Measurements from ENCODE around the gene ZP1.

The ZP1 gene

DNA sequence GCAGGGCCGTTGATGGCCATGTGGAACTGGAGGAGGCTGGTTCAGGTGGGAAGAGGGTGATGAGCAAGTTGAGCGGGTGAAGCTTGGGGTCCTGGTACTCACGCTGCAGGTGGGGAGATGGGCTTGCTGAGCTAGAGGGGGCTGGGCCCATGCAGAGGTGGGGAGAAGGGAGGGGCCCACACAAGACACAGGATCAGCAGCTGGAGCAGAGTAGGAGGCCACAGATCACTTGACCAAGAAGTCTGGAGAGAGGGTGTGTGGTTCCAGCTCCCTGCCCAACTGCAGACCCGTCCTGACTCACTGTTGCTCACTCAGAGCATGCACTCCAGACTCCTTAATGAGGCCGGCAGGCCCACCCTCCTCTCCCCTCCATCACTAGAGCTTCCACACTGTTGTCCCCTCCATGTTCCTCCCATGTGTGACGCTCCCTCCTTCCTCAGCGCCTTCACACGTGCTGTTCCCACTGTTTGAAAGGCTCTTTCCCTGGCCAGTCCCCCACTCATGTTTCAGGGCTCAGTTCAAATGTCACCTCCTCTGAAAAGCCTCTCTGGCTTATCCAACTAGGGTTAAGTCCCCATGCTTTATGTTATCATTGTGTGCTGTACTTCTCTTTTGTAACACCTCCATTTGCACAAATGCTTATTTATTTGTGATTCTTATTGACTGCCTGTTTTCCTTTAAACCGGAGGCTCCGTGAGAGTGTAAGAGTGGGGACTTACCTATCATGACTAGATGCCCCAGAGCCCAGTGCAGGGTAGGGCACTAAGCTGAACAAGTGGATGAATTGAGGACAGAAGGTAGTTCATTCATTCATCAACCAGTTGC is 23.1 kb upstream of the ZP1 start:
- no peak for DNase-seq (ENCODE audit: low read depth)

DNA sequence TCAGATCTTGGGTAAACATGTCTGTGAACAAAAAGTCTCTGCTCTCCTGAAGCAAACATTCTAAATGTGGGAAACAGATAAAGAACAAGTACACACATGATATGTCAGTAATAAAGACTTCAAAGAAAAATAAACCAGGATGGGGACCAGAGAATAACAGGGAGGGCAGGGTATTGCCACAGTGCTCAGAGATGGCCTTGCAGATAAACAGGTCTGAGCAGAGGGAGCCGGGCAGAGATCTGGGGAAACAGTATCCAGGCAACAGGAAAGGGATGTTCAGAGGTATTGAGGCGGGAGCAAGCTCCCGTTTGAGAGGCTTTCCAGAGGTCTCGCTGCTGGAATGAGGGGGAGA is 22.5 kb upstream of the ZP1 start:
- DNase-seq (ENCODE audit: low read depth) = no peak

DNA sequence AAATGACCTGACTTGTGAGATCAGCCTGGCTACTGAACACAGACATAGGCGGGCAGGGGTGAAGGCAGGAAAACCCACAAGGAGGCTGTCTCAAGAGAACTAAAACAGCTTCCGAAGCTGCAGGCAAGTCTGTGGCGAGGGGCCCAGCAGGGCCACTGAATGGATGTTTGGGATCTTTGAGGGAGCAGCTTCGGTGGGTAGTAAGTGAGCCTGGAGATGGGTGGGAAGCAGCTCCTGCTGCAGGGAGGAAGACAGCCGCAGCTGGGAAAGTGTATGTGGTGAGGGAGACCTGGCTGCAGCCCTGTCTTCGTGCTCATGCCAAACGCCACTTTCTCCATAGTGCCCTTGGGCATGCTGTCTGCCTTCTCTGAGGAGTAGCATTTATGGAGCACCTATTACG is 22.0 kb upstream of the ZP1 start:
- no peak for DNase-seq (ENCODE audit: low read depth)

DNA sequence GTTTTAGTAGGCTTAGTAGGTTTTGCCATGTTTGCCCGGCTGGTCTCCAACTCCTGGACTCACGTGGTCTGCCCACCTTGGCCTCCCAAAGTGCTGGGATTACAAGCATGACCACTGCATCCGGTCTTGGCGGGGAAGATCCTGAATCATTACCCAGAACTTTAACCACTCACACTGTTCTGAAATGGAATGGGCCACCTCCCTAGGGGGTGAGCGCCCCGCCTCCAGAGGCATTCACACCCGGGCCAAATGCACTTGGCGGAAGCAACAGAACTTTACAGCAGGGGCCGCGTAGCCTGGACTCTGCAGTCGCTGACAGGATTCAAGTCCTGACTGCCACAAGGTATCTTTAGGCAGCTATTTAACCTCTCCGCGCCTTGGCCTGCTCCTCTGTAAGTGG is 20.1 kb upstream of the ZP1 start:
- no peak for DNase-seq (ENCODE audit: low read depth)

DNA sequence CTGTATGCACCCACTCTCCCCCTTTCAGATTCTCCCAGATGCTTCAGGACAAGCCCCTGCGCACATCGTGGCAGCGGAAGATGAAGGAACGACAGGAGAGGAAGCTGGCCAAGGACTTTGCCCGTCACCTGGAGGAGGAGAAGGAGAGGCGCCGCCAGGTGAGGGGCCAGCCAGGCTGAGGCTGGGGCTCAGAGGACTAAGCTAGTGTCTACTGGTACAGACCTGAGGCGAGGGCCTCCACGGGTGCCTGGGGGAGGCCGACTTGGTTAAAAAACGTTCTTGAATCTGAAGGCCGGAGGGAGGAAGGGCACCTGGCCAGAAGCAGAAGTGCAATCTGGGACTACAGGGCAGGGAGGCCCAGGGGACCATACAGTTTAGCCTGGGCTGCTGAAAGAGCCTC is 19.4 kb upstream of the ZP1 start:
- no peak for DNase-seq (ENCODE audit: low read depth)

DNA sequence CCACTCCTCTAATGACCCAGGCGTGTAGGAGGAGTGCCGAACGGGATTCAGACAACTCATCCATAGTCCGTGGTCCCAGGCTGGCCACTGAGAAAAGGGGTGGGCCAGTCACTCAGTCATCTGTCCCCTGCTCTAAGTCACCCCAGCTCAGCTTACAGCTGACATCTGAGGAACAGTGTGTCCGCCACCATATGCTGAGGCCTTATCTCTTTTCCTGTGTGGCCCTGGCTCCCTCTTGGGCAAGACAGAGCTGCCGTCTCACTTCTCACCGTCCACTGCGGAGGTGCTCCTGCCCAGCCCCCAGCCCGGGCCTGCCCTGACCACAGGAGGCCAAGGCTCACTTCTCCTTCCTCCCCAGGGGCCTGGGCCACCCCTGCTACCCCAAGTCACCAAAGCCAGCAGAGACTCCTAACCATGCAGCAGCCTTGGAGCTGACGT is 18.6 kb upstream of the ZP1 start:
- DNase-seq (ENCODE audit: low read depth) = no peak

DNA sequence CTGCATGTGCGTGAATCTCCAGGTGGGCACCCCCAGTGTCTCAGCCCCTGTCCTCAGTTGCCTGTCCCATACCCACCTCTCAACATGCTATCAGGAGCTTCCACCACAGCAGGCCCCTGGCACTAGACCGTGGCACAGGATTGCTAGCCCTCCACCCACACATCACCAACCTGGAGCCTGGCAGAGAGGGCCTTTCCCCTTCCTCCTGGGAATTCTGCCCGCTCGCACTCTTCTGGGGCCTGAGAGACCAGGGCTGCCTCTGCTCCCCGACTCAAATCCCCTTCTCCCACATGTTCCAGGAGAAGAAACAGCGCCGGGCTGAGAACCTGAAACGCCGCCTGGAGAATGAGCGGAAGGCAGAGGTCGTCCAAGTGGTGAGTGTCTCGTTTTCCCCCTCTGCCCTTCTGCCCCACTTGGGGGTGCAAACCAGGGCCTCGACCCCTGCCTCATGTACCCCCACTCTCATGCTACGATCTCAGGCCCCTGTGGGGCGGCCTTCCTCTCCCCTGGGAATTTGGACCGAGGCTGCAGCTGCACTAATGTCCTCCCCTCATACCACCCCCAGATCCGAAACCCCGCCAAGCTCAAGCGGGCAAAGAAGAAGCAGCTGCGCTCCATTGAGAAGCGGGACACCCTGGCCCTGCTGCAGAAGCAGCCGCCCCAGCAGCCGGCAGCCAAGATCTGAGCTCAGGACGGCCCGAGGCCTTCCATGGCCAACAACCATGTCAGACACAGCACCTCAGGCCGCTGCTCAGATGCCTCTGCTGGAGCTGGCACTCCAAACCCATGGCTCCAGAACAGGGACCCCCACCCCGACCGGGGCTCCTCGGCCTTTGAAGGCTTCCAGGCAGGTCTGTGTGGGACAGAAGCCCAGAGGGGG is 17.5 kb upstream of the ZP1 start:
- no peak for DNase-seq (ENCODE audit: low read depth)

DNA sequence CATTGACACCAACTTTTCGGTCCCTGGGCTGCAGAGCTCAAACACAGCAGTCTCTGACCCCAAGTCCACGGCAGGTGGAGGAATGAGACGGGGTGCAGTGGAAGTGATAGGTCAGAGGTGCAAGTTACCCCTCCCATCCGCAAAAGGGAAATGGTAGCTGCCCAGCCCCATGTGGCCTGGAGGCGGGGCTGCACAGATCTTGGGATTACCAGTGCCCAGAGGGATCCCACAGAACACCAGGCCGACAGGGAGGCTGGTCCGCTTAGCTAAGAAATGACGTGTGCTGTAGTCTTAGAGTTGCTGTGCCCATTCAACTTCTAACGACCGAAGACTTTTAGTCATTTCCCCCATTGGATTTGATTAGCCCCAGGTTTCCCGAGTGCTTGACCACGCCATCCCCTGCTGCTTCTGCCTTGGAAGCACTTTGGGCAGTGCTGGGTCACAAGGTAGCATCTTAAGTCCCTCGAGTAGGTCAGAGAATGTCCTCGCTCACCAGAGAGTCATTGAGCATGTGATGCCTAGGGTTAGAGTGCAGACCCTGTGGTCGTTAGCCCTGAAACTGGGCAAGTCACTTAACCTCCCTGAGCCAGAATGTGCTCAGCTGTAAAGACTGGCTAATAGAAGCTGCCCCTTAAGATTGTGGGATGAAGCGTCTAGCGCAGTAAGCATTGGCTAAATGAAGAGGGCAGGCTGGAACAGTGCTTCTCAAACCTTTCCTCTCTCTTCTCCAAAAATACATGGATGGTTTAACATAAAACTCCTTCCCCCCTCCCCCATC is 15.8 kb upstream of the ZP1 start:
- no peak for DNase-seq (ENCODE audit: low read depth)

DNA sequence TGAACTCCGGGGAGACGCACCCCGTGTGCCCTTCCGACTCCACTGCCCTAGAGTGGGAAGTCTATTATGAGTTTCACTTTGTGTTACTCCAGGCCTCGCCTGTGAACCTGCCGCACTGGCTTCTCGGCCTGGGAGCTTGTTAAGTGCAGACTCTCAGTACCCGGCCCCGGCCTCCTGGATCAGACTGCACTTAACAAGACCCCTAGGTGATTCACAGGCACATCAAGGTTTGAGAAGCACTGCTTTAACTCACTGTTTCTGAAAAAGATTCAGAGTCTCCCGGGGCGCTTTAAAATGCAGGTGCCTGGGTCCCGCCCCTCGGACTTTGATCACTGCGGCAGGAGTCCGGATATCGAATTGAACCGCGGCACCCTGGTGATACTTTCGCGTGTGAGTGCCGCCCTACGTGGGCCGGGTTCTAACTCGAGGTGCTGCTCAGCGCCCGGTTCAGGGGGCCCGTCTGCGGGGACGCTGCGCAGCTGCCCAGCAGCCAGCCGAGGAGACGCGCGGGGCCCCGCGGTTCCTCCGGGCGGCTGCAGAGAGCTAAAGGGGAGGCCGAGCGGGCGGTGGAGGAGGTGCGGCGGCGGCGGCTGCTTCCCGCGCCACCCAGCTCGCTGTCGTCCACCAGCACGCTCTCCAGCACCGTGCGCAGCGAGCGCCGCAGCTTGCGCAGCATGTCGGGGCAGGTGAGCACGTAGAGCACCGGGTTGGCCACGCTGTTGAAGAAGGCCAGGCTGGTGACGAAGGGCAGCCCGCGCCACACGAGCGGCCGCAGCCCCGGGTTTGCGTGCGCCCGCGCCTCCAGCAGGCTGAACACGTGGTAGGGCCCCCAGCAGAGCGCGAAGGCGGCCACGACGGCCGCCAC is 15.0 kb upstream of the ZP1 start:
- DNase-seq (ENCODE audit: low read depth) = no peak

DNA sequence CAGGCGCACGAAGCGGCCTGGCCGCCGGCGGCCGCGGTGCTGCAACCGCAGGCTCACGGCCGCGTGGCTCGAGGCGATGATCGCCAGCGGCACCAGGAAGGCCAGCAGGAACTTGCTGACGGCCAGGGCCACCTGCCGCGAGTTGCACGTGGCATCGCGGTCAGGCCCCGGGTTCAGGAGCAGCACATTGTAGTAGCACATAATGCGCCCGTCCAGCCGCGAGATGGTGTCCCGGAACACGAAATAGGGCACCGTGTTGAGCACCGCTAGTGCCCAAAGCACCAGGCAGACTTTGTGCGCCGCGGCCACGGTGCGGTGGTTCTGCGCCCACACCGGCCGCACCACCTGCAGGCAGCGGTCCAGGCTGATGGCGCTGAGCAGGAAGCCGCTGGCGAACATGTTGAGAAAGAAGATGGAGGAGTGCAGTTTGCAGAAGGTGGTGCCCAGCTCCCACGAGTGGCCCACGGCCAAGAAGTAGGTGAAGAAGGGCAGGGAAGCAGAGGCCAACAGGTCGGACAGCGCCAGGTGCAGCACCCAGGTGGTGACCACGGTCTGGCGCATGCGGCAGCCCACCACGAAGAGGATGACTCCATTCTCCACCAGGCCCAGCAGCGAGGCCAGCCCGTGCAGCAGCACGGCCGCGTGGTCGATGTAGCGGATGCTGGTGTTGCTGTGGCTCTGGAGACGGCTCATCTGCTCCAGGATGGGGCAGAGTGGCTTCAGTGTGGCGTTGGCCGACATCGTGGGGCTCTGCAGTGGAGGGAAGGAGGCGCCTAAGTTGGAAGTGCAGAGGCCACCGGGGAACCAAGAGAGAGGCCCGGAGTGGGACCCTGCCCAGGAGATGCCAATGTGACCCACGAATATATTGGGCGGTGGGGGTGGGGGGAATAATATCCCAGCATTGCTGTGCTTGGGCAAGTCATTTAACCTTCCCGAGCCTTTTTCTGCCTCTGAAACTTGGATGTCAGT is 14.1 kb upstream of the ZP1 start:
- DNase-seq (ENCODE audit: low read depth) = no peak

DNA sequence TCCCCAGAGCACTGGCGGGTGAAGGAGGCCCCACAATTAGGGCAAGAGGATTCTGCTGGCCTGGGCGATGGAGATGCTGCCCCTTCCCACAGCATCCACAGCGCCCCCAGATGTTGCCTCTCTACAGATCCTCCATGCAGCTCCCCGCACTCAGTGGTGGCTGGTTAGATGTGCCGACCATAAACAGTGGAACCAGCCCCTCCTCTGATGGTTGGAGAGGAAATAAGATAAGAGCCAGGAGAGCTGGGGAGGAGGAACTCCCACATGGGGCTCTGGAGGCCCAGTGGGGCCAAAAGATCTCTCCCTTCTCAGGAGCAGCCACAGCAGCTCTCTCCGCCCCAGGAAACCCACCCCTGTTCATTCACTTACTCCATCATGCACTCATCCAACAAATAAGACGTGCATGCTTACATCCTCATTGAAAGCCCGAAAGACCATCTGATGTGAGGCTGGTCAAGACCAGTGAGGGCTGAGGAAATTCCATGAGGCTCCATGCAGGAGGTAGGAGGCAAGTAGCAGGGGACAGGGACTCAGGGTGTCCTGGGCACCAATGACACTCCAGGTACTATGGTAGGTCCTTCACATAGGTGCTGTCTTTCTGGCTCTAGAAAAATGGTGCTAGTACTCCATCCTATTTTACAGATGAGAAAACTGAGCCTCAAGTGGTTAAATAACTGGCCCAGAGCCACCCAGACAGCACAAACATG is 13.0 kb upstream of the ZP1 start:
- DNase-seq (ENCODE audit: low read depth) = no peak

DNA sequence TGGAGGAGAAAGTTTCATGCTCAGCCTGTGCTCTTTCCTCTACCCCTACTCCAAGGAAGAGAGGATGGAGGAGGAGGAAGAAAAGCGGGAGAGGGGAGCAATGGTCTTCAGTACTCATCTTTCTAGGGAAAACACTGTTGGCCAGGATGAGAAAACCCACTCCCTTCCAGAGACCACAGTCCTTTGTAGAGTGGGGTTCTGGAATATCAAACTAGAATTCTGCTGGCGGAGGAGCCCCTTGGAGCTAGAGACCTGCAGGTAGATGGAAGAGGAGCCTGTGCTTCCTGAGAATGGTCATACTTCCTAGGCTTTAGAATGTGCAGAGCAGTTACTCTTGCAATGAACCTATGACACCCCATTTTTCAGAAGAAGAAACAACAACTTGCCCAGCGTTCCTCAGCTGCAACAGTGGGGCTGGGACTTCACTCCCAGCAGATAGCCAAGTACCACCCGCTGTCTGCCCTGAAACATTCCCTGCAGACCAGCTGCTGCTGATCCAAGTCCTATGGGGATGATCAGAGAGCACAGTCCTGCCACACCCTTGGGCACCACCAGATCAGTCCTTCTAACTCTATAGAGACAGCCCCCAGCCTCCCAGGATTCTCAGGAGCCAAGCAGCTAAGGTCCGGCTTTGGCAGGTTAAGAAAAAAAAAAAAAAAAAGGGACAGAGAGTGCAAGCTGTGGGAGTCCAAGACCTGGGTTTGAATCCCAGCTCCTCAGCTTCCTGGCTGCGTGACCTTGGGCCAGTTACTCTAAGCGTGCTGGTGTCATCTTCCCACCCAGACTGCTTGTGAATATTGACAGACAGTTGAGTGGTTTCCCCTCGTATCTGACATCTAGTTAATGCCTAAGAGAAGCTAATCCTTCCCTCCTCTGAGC is 12.3 kb upstream of the ZP1 start:
- no peak for DNase-seq (ENCODE audit: low read depth)

DNA sequence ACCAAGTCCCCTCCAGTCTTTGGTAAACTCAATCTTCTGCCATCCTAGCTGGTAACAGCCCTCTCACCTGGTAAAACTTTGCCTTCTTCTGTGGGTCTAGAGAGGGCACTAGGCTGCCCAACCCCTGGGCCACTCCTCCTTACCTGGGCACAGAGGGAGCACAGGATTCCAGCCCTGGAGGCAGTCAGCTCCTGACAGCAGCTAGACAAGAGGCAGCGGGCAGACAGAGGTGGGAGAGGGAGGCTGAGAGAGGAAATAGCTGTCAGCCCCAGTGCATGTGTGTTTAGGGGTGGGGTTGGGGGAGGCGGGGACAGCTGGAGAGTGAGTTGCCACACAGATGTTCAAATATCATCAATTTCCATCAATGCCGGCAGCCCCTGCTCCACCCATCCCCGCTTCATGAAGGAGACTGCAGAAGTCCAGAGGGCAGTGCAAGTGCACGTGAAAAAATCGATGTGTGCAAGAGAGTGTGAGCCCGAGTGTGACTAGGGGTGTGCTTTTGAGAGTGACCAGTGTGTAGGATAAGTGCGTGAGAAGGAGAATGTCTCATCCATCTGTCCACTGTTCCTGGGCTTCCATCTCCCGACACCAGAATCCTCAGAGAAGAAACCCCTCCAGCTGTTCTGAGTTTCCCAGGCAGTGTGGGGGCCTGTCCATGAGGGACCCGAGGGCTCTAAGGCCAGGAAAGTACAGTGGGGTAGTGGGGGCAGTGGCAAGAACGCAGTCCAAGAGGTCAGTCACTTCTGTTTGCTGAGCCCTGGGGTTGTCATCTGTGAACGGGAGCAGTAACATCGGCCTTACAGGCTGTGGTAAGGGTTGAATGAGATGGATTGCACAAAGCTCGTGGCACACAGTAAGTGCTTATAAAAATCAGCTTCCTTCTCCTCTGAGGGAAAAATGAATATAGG is 11.4 kb upstream of the ZP1 start, which contains the start of gene PTGDR2:
Gene PTGDR2 (minus strand): TSS at position 225 of the 908 bp plus-strand sequence. CDS start 2,228 bp downstream, outside the sequence.
- no peak for DNase-seq (ENCODE audit: low read depth)

DNA sequence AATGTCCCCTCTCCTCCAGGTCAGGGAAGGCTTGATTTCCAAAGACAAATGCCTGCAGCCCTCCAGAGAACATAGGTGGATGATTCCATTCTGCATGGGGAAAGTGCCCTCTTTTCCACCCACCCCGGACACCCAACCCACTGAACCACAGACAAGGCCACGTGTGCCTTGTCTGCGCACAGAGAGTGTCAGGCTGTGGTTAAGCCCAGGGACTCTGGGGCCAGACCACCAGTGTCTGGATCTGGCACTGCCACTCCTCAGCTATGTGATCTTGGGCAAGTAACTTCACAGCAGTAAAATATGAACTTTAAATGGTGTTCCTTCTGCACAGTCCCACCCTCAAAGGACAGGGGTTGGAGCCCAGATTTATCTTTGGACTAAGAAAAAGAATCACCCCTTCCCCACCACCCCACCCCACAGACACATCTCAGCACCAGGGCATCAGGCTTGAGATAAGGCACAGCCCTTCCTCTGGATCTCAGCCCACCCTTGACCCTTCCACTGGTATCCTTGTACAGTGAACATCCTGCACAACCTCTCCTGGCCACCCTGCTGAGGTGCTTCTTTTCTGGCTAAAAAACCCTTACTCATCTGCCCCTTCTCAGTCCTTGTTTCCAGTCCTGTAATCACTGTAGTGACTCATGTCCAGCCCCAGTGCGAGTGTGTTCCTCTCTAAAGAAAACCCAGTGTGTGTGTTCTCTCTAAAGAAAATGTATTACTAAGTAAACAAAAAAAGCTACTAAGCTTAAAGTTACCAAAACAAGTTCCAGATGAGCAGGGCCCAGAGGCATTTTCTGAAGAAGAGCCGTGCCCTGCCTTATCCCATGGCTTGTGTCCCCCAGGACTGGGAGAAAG is 9.7 kb upstream of the ZP1 start:
- no peak for DNase-seq (ENCODE audit: low read depth)

DNA sequence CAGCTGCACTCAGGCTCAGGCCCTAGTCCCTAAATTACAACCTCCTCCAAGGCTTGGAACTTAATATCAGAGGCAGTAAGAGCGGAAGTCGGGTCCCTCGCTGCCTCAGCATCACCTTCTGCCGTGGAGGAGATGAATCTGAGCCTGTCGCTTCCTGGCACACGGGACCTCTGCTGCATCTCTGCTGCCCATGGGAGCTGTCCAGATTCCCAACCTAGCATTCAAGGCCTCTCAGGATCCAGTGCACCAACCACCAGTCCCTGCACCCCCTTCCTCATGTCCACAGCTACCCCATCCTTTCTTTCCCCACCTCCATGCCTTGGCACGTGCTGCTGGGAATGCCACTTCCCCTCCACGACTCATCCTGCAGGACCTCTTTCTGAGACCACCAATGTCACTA is 9.1 kb upstream of the ZP1 start:
- no peak for DNase-seq (ENCODE audit: low read depth)

DNA sequence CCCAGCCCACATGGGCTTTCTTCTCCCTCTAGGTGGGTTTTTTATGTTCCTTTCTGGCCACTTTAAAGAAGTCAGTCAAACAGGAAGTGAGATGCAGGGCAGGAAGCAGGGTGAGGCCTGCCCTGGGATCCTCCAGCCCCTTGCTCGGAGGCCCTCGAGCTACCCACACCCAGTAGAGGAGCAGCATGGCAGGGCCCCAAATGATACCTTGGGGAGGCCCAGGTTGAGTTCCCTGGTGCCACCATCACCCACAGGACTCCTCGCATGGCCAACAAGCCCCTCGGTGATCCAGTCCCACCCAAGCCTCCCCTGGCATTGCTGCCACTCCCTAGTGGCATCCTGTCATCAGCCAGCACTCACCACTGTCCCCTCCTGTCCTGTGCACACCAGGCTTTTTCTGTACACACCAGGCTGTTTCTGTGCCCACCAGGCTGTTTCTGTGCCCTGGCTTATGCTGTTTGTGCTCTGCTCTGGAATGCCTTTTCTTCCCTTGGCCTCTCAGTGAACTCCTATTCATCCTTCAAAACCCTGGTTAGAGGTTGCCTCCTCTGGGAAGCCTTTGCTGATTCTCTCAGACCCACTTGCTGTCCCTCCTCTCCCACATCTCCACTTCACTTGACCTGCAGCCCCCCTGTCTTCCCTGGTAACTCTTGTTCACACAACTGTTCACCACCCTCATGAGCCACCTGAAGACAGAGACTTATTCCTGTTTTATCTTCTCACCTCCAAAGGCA is 8.4 kb upstream of the ZP1 start:
- no peak for DNase-seq (ENCODE audit: low read depth)
